HepG2 (cell line): ENCODE measurements around the gene NFS1. TPM values are rescaled to one million over a fixed set of nuclear protein-coding genes. Genes with fewer than 3 reads are reported as not detected.

Experiments
- AGO2 ChIP-seq: fragments of 200-400 bp; formaldehyde crosslinking; optimal IDR thresholded peaks from 2 replicates; pipeline ENCODE3; 2017; ENCODE audit warnings: mild to moderate bottlenecking, low read depth, low read length, moderate library complexity
- ATM ChIP-seq: fragments of 450-650 bp; IDR thresholded peaks from 2 replicates; pipeline ENCODE4 v1.7.1; 2017; ENCODE audit warnings: mild to moderate bottlenecking, borderline replicate concordance
- GABPB1 ChIP-seq: IDR thresholded peaks from 2 replicates; pipeline ENCODE4 v1.6.1; 2016; ENCODE audit warnings: mild to moderate bottlenecking, missing genetic modification reagents, moderate library complexity, missing compliant biosample characterization
- HHEX ChIP-seq: IDR thresholded peaks from 2 replicates; pipeline ENCODE4 v1.6.1; 2016; ENCODE audit warnings: control low read depth
- NONO ChIP-seq, 2 experiments: fragments of 450-650 bp in 1 of 2; sonication (generic) in 1 of 2; formaldehyde crosslinking in 1 of 2; IDR thresholded peaks in 1 of 2; conservative IDR thresholded peaks in 1 of 2; 2 replicates each; pipeline versions ENCODE4 v1.6.1 to v1.8.0; 2017 to 2022; ENCODE audit warnings: mild to moderate bottlenecking in 1 of 2, missing genetic modification reagents in 1 of 2, moderate library complexity in 1 of 2
- PCBP2 ChIP-seq: fragments of 200-400 bp; formaldehyde crosslinking; optimal IDR thresholded peaks from 2 replicates; pipeline ENCODE3; 2018; ENCODE audit warnings: low read length, low read depth; ENCODE audit not compliant: poor library complexity, severe bottlenecking
- PHF5A ChIP-seq: IDR thresholded peaks from one replicate; pipeline ENCODE4 v1.6.1; 2018; ENCODE audit warnings: low read depth, missing genetic modification reagents; ENCODE audit not compliant: unreplicated experiment
- RAD51 ChIP-seq: fragments of 450-650 bp; IDR thresholded peaks from 2 replicates; pipeline ENCODE4 v1.6.1; 2016; ENCODE audit warnings: borderline replicate concordance
- RELA ChIP-seq: sonication (generic); formaldehyde crosslinking; IDR thresholded peaks from 2 replicates; pipeline ENCODE4 v1.4.0; 2020; ENCODE audit warnings: missing genetic modification reagents
- RFX3 ChIP-seq: IDR thresholded peaks from 2 replicates; pipeline ENCODE4 v1.6.1; 2016; ENCODE audit warnings: missing biosample characterization, missing genetic modification reagents
- RXRB ChIP-seq: IDR thresholded peaks from 2 replicates; pipeline ENCODE4 v1.6.1; 2016; ENCODE audit warnings: borderline replicate concordance, missing genetic modification reagents, missing compliant biosample characterization
- SETDB1 ChIP-seq: sonication (generic); formaldehyde crosslinking; IDR thresholded peaks from 2 replicates; pipeline ENCODE4 v1.5.1; 2020; ENCODE audit warnings: missing genetic modification reagents, mild to moderate bottlenecking, borderline replicate concordance
- TBL1XR1 ChIP-seq: fragments of 150-350 bp; IDR thresholded peaks from 2 replicates; pipeline ENCODE4 v1.6.1; 2014; ENCODE audit warnings: borderline replicate concordance, low read length; ENCODE audit not compliant: partially characterized antibody
- ZBTB49 ChIP-seq: sonication (generic); formaldehyde crosslinking; IDR thresholded peaks from 2 replicates; pipeline ENCODE4 v1.4.0; 2020; ENCODE audit warnings: missing genetic modification reagents, borderline replicate concordance
- ZNF235 ChIP-seq: sonication (generic); formaldehyde crosslinking; IDR thresholded peaks from 2 replicates; pipeline ENCODE4 v1.8.1; 2023; ENCODE audit warnings: mild to moderate bottlenecking, missing genetic modification reagents, borderline replicate concordance
- ZNF263 ChIP-seq: sonication (generic); formaldehyde crosslinking; IDR thresholded peaks from 2 replicates; pipeline ENCODE4 v1.4.0; 2020; ENCODE audit warnings: missing genetic modification reagents
- ZNF792 ChIP-seq: IDR thresholded peaks from 2 replicates; pipeline ENCODE4 v1.6.1; 2016
- ZNF850 ChIP-seq: sonication (generic); formaldehyde crosslinking; conservative IDR thresholded peaks from 2 replicates; pipeline ENCODE4 v1.9.0; 2021; ENCODE audit warnings: mild to moderate bottlenecking, missing genetic modification reagents
- polyA plus RNA-seq, 8 experiments: library from polyadenylated mRNA; depleted of rRNA in 3 of 8; stranded (reverse) in 7 of 8; unstranded in 1 of 8; fragments of >200 nt; fragmentation: Illumina TruSeq in 4 of 8; extraction: Trizol in 4 of 8; gene quantifications; 2 replicates each; pipeline versions ENCODE4 v1.2.1 to v1.2.3, GENCODE V29; 2011 to 2016; ENCODE audit warnings: low read depth in 4 of 8, missing spikeins in 1 of 8, mixed read lengths in 1 of 8; ENCODE audit not compliant: insufficient read depth in 1 of 8
- total RNA-seq, 5 experiments: library from RNA; depleted of rRNA; stranded (reverse); fragments of >200 nt; fragmentation: Illumina TruSeq; extraction: Trizol; gene quantifications; 2 replicates each; pipeline ENCODE4 v1.2.3, GENCODE V29; 2016; ENCODE audit warnings: low read depth in 1 of 5
- TF ChIP-seq, protein P1 (sequence below): sonication (generic); formaldehyde crosslinking; IDR thresholded peaks from 2 replicates; pipeline ENCODE4 v1.5.1; 2020; ENCODE audit warnings: missing genetic modification reagents, mild to moderate bottlenecking, borderline replicate concordance
- TF ChIP-seq, protein P2 (sequence below): conservative IDR thresholded peaks from 2 replicates; pipeline ENCODE4 v1.6.1; 2018; ENCODE audit warnings: missing genetic modification reagents
- TF ChIP-seq, protein P3 (sequence below): sonication (generic); formaldehyde crosslinking; IDR thresholded peaks from 2 replicates; pipeline ENCODE4 v1.4.0; 2020; ENCODE audit warnings: mild to moderate bottlenecking, missing genetic modification reagents, borderline replicate concordance
- TF ChIP-seq, protein P4 (sequence below): sonication (generic); formaldehyde crosslinking; IDR thresholded peaks from 2 replicates; pipeline ENCODE4 v1.8.0; 2022; ENCODE audit warnings: mild to moderate bottlenecking, missing genetic modification reagents; ENCODE audit not compliant: insufficient replicate concordance

The NFS1 gene
- total and polyA plus RNA-seq, 2 of the 13 experiments (the other 11 are each of a cell fraction or from before 2014, with no cell fraction given), result 65.9 to 88.1 TPM

- TF ChIP-seq, protein P1, sequence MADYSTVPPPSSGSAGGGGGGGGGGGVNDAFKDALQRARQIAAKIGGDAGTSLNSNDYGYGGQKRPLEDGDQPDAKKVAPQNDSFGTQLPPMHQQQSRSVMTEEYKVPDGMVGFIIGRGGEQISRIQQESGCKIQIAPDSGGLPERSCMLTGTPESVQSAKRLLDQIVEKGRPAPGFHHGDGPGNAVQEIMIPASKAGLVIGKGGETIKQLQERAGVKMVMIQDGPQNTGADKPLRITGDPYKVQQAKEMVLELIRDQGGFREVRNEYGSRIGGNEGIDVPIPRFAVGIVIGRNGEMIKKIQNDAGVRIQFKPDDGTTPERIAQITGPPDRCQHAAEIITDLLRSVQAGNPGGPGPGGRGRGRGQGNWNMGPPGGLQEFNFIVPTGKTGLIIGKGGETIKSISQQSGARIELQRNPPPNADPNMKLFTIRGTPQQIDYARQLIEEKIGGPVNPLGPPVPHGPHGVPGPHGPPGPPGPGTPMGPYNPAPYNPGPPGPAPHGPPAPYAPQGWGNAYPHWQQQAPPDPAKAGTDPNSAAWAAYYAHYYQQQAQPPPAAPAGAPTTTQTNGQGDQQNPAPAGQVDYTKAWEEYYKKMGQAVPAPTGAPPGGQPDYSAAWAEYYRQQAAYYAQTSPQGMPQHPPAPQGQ, result 0 out of 2 replicates have a peak, but pooled peaks have one; percentile 50
- TF ChIP-seq RFX3 (CRISPR knock-in tag), result no peak
- no peak for TF ChIP-seq RXRB (CRISPR knock-in tag)
- TF ChIP-seq, protein P2, sequence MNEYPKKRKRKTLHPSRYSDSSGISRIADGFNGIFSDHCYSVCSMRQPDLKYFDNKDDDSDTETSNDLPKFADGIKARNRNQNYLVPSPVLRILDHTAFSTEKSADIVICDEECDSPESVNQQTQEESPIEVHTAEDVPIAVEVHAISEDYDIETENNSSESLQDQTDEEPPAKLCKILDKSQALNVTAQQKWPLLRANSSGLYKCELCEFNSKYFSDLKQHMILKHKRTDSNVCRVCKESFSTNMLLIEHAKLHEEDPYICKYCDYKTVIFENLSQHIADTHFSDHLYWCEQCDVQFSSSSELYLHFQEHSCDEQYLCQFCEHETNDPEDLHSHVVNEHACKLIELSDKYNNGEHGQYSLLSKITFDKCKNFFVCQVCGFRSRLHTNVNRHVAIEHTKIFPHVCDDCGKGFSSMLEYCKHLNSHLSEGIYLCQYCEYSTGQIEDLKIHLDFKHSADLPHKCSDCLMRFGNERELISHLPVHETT (CRISPR knock-in tag), result no peak
- TF ChIP-seq PCBP2, result no peak
- no peak for TF ChIP-seq AGO2
- no peak for TF ChIP-seq ZNF792 (CRISPR knock-in tag)
- no peak for TF ChIP-seq RELA (CRISPR knock-in tag)
- TF ChIP-seq RAD51, result no peak
- TF ChIP-seq TBL1XR1, result no peak
- TF ChIP-seq ATM, result no peak
- TF ChIP-seq NONO (IDR thresholded peaks at IDR 0.05), result no peak
- no peak for TF ChIP-seq NONO (CRISPR knock-in tag; conservative IDR thresholded peaks at IDR 0.05)
- TF ChIP-seq GABPB1 (CRISPR knock-in tag), result no peak
- no peak for TF ChIP-seq HHEX (CRISPR knock-in tag)
- no peak for TF ChIP-seq SETDB1
- TF ChIP-seq ZBTB49 (CRISPR knock-in tag), result no peak
- no peak for TF ChIP-seq ZNF850 (CRISPR knock-in tag)
- no peak for TF ChIP-seq PHF5A
- TF ChIP-seq, protein P3, sequence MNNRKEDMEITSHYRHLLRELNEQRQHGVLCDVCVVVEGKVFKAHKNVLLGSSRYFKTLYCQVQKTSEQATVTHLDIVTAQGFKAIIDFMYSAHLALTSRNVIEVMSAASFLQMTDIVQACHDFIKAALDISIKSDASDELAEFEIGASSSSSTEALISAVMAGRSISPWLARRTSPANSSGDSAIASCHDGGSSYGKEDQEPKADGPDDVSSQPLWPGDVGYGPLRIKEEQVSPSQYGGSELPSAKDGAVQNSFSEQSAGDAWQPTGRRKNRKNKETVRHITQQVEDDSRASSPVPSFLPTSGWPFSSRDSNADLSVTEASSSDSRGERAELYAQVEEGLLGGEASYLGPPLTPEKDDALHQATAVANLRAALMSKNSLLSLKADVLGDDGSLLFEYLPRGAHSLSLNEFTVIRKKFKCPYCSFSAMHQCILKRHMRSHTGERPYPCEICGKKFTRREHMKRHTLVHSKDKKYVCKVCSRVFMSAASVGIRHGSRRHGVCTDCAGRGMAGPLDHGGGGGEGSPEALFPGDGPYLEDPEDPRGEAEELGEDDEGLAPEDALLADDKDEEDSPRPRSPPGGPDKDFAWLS (CRISPR knock-in tag), result no peak
- peak; percentile 58; the same call in 1 of the 2 replicates for TF ChIP-seq ZNF263
- TF ChIP-seq, protein P4, sequence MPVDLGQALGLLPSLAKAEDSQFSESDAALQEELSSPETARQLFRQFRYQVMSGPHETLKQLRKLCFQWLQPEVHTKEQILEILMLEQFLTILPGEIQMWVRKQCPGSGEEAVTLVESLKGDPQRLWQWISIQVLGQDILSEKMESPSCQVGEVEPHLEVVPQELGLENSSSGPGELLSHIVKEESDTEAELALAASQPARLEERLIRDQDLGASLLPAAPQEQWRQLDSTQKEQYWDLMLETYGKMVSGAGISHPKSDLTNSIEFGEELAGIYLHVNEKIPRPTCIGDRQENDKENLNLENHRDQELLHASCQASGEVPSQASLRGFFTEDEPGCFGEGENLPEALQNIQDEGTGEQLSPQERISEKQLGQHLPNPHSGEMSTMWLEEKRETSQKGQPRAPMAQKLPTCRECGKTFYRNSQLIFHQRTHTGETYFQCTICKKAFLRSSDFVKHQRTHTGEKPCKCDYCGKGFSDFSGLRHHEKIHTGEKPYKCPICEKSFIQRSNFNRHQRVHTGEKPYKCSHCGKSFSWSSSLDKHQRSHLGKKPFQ (CRISPR knock-in tag), result no peak
- TF ChIP-seq ZNF235, result no peak
Measured at GRCh38 chr20:35635652-35636051, 63.5 kb downstream of the NFS1 start (continued).
